SK-N-SH treated with all-trans-retinoic acid at 6 μM for 48 hours (cell line): ENCODE results near the gene FGGY.
"Not testable (repeated sequence)": the region's sequence is repeated elsewhere in the genome, so short reads cannot be mapped to it uniquely, and the experiment has no call there.

Source experiments
- ATAC-seq: fragments of 200-7000 bp; cut with Tn5 transposase; 3 replicates; pipeline ENCODE4 v1.9.1; 2020; ENCODE audit warnings: mild to moderate bottlenecking, moderate library complexity
- BACH2 ChIP-seq: fragments of 250-450 bp; sonication (Bioruptor Pico); IDR thresholded peaks from 2 replicates; pipeline ENCODE4 v1.9.0; 2021; ENCODE audit warnings: mild to moderate bottlenecking, borderline replicate concordance
- CSDC2 ChIP-seq: fragments of 250-450 bp; sonication (Bioruptor Pico); IDR thresholded peaks from 2 replicates; pipeline ENCODE4 v1.5.0; 2020; ENCODE audit warnings: mild to moderate bottlenecking, moderate library complexity
- ESRRG ChIP-seq: fragments of 250-450 bp; sonication (Bioruptor Pico); IDR thresholded peaks from 2 replicates; pipeline ENCODE4 v1.6.1; 2021; ENCODE audit warnings: mild to moderate bottlenecking
- GLIS3 ChIP-seq: fragments of 250-450 bp; sonication (Bioruptor Pico); IDR thresholded peaks from 2 replicates; pipeline ENCODE4 v1.5.0; 2020; ENCODE audit warnings: mild to moderate bottlenecking, moderate library complexity
- ISL1 ChIP-seq: fragments of 250-450 bp; sonication (Bioruptor Pico); IDR thresholded peaks from 2 replicates; pipeline ENCODE4 v2.1.2; 2022; ENCODE audit warnings: mild to moderate bottlenecking, moderate library complexity
- PATZ1 ChIP-seq: fragments of 250-450 bp; sonication (Bioruptor Pico); IDR thresholded peaks from 2 replicates; pipeline ENCODE4 v1.8.0; 2020; ENCODE audit warnings: mild to moderate bottlenecking, moderate library complexity, borderline replicate concordance
- POU6F1 ChIP-seq: fragments of 250-450 bp; sonication (Bioruptor Pico); IDR thresholded peaks from 2 replicates; pipeline ENCODE4 v1.8.0; 2021; ENCODE audit warnings: low read depth, mild to moderate bottlenecking, moderate library complexity, borderline replicate concordance
- PPARA ChIP-seq: fragments of 250-450 bp; sonication (Bioruptor Pico); IDR thresholded peaks from 2 replicates; pipeline ENCODE4 v1.5.0; 2020; ENCODE audit warnings: mild to moderate bottlenecking, borderline replicate concordance
- RARB ChIP-seq: fragments of 250-450 bp; sonication (Bioruptor Pico); IDR thresholded peaks from 2 replicates; pipeline ENCODE4 v1.8.0; 2021; ENCODE audit warnings: mild to moderate bottlenecking, moderate library complexity
- SNAI2 ChIP-seq: fragments of 250-450 bp; sonication (Bioruptor Pico); IDR thresholded peaks from 2 replicates; pipeline ENCODE4 v1.5.0; 2020; ENCODE audit warnings: mild to moderate bottlenecking, moderate library complexity
- TOX ChIP-seq: fragments of 250-450 bp; sonication (Bioruptor Pico); IDR thresholded peaks from 2 replicates; pipeline ENCODE4 v1.8.0; 2021; ENCODE audit warnings: mild to moderate bottlenecking, moderate library complexity, borderline replicate concordance
- ZFP3 ChIP-seq: fragments of 250-450 bp; sonication (Bioruptor Pico); IDR thresholded peaks from 2 replicates; pipeline ENCODE4 v1.5.0; 2020; ENCODE audit warnings: mild to moderate bottlenecking, moderate library complexity
- ZFP30 ChIP-seq: fragments of 450-650 bp; formaldehyde crosslinking; IDR thresholded peaks from 2 replicates; pipeline ENCODE4 v1.5.0; 2022; ENCODE audit warnings: mild to moderate bottlenecking, moderate library complexity
- ZNF565 ChIP-seq: fragments of 450-650 bp; formaldehyde crosslinking; conservative IDR thresholded peaks from 2 replicates; pipeline ENCODE4 v1.5.0; 2020; ENCODE audit warnings: low read depth, mild to moderate bottlenecking, moderate library complexity
- ZNF70 ChIP-seq: fragments of 450-650 bp; formaldehyde crosslinking; IDR thresholded peaks from 2 replicates; pipeline ENCODE4 v1.5.0; 2020; ENCODE audit warnings: mild to moderate bottlenecking, moderate library complexity
- ZNF8 ChIP-seq: fragments of 450-650 bp; formaldehyde crosslinking; IDR thresholded peaks from 2 replicates; pipeline ENCODE4 v1.5.0; 2020; ENCODE audit warnings: mild to moderate bottlenecking, moderate library complexity
- TF ChIP-seq, protein P1 (sequence below): fragments of 250-450 bp; sonication (Bioruptor Pico); IDR thresholded peaks from 2 replicates; pipeline ENCODE4 v1.5.0; 2020; ENCODE audit warnings: mild to moderate bottlenecking, moderate library complexity
- TF ChIP-seq, protein P2 (sequence below): fragments of 250-450 bp; sonication (Bioruptor Pico); IDR thresholded peaks from 2 replicates; pipeline ENCODE4 v1.5.1; 2020; ENCODE audit warnings: low read depth, mild to moderate bottlenecking, moderate library complexity

FGGY gene

GRCh38 chr1:59295618-59296017 is 1.3 kb upstream of the FGGY start (continued):
- TF ChIP-seq ZNF70 = no peak
- TF ChIP-seq, protein P1, sequence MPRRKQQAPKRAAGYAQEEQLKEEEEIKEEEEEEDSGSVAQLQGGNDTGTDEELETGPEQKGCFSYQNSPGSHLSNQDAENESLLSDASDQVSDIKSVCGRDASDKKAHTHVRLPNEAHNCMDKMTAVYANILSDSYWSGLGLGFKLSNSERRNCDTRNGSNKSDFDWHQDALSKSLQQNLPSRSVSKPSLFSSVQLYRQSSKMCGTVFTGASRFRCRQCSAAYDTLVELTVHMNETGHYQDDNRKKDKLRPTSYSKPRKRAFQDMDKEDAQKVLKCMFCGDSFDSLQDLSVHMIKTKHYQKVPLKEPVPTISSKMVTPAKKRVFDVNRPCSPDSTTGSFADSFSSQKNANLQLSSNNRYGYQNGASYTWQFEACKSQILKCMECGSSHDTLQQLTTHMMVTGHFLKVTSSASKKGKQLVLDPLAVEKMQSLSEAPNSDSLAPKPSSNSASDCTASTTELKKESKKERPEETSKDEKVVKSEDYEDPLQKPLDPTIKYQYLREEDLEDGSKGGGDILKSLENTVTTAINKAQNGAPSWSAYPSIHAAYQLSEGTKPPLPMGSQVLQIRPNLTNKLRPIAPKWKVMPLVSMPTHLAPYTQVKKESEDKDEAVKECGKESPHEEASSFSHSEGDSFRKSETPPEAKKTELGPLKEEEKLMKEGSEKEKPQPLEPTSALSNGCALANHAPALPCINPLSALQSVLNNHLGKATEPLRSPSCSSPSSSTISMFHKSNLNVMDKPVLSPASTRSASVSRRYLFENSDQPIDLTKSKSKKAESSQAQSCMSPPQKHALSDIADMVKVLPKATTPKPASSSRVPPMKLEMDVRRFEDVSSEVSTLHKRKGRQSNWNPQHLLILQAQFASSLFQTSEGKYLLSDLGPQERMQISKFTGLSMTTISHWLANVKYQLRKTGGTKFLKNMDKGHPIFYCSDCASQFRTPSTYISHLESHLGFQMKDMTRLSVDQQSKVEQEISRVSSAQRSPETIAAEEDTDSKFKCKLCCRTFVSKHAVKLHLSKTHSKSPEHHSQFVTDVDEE = no peak
- TF ChIP-seq PPARA (CRISPR knock-in tag) = no peak
- no peak for TF ChIP-seq ZNF8 (CRISPR knock-in tag)
- TF ChIP-seq, all 23 proteins: peak for 0

DNA sequence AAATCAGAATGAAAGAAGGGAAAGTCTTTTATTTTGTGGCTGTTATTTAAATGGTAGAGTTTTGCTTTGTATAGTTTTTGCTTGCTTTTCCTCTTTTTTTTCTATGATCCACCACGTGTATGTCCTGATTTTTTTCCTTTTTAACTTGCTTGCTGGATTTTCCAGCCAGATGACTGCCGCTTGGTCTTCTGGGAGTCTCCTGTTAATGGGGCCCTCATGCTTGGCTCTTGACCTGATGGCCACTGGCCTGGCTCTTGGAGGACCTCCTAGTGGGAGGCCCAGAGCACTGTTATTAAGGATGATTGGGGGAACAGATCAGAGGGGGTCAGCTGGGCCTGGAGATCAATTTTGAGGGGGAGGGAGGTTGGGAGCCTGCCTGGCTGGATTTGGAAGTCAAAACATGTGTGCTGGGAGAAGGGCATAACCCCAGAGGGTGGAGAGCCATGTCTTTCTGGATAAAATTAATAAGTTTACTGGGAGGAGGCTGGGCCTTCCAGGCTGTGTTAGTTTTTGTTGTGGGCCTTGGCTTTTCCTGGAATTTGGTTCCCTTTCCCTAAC is 1.2 kb downstream of the FGGY start:
- TF ChIP-seq ZFP30 (CRISPR knock-in tag) = no peak
- no peak for ATAC-seq

DNA sequence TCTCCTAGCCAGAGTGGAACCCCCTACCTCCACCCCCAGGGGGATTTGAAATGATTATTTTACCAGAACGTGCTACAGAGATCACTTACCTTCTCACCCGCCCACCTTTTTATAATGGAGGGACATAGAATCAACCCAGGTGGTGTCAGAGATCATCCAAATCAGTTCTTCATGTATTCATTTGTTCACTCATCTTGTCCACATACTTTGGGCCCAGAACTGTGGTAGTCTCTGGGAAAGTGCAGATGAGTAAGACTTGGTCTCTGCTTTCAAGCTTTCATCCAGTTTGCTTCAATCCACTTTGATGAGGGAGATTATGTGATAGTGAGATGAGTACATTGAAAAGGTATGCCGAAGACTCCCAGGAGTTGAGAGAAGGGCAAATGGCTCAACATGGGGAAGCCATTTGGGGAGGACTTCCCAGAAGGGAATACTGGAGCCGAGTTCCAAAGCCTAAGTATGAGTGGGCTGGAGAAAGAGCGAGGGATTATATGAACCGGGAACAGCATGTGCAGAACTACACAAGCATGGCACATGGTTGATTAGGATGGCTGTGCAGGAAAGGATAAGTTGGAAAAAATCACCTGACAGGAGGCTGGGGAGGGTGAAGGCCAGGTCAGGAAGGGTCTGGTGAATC is 1.9 kb downstream of the FGGY start:
- TF ChIP-seq, protein P1 = no peak
- TF ChIP-seq ZNF565 (CRISPR knock-in tag) (no peak), ESRRG (CRISPR knock-in tag) (no peak), ZFP30 (CRISPR knock-in tag) (no peak), SNAI2 (no peak), CSDC2 (CRISPR knock-in tag) (no peak), ZFP3 (CRISPR knock-in tag) (no peak), PATZ1 (CRISPR knock-in tag) (no peak), POU6F1 (CRISPR knock-in tag) (no peak), TOX (no peak), ISL1 (CRISPR knock-in tag) (no peak), BACH2 (no peak), RARB (CRISPR knock-in tag) (no peak), GLIS3 (CRISPR knock-in tag) (no peak)
- TF ChIP-seq, protein P2, sequence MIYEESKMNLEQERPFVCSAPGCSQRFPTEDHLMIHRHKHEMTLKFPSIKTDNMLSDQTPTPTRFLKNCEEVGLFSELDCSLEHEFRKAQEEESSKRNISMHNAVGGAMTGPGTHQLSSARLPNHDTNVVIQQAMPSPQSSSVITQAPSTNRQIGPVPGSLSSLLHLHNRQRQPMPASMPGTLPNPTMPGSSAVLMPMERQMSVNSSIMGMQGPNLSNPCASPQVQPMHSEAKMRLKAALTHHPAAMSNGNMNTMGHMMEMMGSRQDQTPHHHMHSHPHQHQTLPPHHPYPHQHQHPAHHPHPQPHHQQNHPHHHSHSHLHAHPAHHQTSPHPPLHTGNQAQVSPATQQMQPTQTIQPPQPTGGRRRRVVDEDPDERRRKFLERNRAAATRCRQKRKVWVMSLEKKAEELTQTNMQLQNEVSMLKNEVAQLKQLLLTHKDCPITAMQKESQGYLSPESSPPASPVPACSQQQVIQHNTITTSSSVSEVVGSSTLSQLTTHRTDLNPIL (CRISPR knock-in tag) = no peak
- no peak for ATAC-seq

- ATAC-seq = not testable (repeated sequence)
Measured at GRCh38 chr1:59299670-59300069, 2.8 kb downstream of the FGGY start.
